Measurements from ENCODE around the gene GPR65.

- TF ChIP-seq POLR2A (IDR thresholded peaks at IDR 0.05) (no peak), CTCF (IDR thresholded peaks at IDR 0.05) (no peak)
These were observed 43.4 kb downstream of the GPR65 start for GRCh38 chr14:88048351-88048750.

Data from thyroid gland (tissue), 4 donors.